Progenitor cell of endocrine pancreas (in vitro differentiated cells): Measurements from ENCODE around the gene GLI2. TPM values are rescaled to one million over a fixed set of nuclear protein-coding genes. Genes with fewer than 3 reads are reported as not detected.

Experiments used
- DNase-seq: peaks from one replicate; pipeline ENCODE4 v3.0.0; 2021; ENCODE audit warnings: low spot score; ENCODE audit not compliant: unreplicated experiment
- H3K27ac Mint-ChIP-seq: 2 replicates; pipeline ENCODE4 v1.8.0; 2021; ENCODE audit warnings: mild to moderate bottlenecking, moderate library complexity, mixed read lengths
- H3K27me3 Mint-ChIP-seq: 2 replicates; pipeline ENCODE4 v1.8.0; 2021; ENCODE audit warnings: mixed read lengths
- H3K36me3 Mint-ChIP-seq: 2 replicates; pipeline ENCODE4 v1.8.0; 2022; ENCODE audit warnings: mixed read lengths; ENCODE audit not compliant: insufficient read depth
- H3K4me1 Mint-ChIP-seq: 2 replicates; pipeline ENCODE4 v1.8.0; 2021; ENCODE audit warnings: low read depth, mixed read lengths
- H3K4me3 Mint-ChIP-seq: 2 replicates; pipeline ENCODE4 v1.8.0; 2021; ENCODE audit warnings: low read depth, mild to moderate bottlenecking, moderate library complexity, mixed read lengths
- H3K9me3 Mint-ChIP-seq: 2 replicates; pipeline ENCODE4 v1.8.0; 2021; ENCODE audit warnings: low read depth, mixed read lengths
- total RNA-seq: library from RNA; stranded (reverse); gene quantifications from 2 replicates; pipeline ENCODE4 v1.2.1, GENCODE V29; 2021
- TF ChIP-seq, protein P1 (sequence below): fragments of 200-600 bp; sonication (generic); IDR thresholded peaks from one replicate; pipeline ENCODE4 v1.5.0; 2021; ENCODE audit warnings: antibody characterized with exemption, mild to moderate bottlenecking; ENCODE audit not compliant: unreplicated experiment

Gene GLI2
- total RNA-seq, 1 donor from 2014 or later = 2.3 TPM

DNA sequence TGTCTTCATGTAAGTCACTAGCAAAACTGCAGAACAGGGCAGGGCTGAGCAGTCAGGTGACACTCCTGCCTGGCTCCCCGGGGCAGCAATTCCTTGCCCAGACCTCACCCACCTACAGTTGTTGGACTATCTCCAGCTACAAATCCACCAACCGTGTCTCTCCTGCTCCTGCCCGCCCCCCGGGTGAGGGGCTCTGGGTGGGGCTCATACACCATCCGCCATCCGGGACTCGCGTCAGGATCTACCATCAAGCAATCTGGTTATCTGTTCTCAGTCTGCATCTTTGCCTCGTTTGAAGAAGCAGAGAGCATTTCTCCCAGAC is 13.5 kb upstream of the GLI2 start:
- H3K4me3 Mint-ChIP-seq = no peak overlapping the region
- peaks cover 5% of the 10 kb centered on the region for H3K4me1 Mint-ChIP-seq
- H3K9me3 Mint-ChIP-seq = peaks cover 19% of the 10 kb centered on the region
- peaks cover 42% of the 10 kb centered on the region for H3K27me3 Mint-ChIP-seq
- H3K27ac Mint-ChIP-seq = no peak overlapping the region
- H3K36me3 Mint-ChIP-seq = no peaks in the 10 kb centered on the region
- no peak for DNase-seq
- TF ChIP-seq, protein P1, sequence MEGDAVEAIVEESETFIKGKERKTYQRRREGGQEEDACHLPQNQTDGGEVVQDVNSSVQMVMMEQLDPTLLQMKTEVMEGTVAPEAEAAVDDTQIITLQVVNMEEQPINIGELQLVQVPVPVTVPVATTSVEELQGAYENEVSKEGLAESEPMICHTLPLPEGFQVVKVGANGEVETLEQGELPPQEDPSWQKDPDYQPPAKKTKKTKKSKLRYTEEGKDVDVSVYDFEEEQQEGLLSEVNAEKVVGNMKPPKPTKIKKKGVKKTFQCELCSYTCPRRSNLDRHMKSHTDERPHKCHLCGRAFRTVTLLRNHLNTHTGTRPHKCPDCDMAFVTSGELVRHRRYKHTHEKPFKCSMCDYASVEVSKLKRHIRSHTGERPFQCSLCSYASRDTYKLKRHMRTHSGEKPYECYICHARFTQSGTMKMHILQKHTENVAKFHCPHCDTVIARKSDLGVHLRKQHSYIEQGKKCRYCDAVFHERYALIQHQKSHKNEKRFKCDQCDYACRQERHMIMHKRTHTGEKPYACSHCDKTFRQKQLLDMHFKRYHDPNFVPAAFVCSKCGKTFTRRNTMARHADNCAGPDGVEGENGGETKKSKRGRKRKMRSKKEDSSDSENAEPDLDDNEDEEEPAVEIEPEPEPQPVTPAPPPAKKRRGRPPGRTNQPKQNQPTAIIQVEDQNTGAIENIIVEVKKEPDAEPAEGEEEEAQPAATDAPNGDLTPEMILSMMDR = no peak

DNA sequence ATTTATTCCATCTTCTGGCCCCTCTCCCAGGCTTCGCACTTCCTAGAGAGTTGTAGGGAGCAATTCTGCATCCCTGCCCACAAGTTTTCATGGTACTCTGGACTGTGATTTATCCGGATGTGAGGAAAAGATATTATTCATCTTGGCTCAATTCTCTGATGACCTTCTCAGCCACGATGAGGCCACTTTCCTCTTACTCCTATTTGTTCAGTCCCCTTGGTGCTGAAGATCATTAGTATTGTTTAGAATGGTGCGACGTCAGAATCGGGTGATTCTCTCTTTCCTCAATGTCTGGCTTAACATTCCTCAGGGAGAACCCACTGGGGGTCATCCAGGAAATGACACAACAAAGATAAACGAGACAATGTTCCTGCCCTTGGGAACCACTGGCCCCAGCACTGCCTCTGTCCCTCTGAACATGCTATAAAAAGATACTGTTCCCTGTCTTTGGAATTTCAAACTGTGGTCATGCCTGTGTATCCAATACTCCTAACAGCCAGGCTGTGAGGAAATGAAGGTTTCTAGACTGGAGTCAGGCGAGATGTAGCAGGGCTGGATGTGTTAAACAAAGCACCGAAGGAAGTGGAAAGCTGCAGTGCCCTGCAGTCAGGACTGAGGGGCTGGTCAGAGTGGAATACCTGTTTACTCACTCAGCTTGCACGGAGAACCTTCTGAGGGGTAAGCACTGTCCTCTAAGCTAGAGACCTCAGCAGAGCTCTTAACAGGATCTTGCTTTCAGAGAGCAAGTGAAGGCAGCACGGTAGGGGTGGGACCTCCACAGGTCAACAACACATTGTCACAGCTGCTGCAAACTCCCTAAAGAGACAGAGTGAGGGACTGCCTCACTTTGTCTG is 12.9 kb upstream of the GLI2 start:
- no peak overlapping the region for H3K27ac Mint-ChIP-seq
- H3K9me3 Mint-ChIP-seq = peaks cover 19% of the 10 kb centered on the region
- DNase-seq = no peak
- peaks cover 41% of the 10 kb centered on the region for H3K27me3 Mint-ChIP-seq
- H3K4me1 Mint-ChIP-seq = peaks cover 5% of the 10 kb centered on the region
- H3K36me3 Mint-ChIP-seq = no peaks in the 10 kb centered on the region
- TF ChIP-seq, protein P1 = no peak
- H3K4me3 Mint-ChIP-seq = no peak overlapping the region

DNA sequence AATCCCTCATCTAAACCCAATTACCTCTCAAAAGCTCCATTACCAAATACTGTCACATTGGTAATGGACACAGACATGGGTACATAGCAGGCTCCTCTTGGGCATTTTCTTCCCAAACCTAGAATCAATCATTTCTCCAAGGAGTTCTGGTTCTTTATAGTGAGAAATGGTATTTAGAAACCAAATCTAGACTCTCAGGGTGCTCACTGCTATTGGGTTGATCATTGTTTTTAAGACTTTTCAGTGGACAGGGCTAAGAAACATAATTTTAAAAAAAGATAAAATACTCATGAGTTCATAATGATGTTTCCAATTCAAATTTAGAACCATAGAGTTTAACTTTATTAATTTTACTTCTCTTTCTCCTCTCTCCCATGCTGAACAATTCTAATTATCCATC is 9.4 kb upstream of the GLI2 start:
- TF ChIP-seq, protein P1 = no peak
- Mint-ChIP-seq H3K36me3 (no peaks in the 10 kb centered on the region), H3K4me3 (no peak overlapping the region), H3K27ac (no peak overlapping the region), H3K4me1 (peaks cover 5% of the 10 kb centered on the region), H3K9me3 (peaks cover 19% of the 10 kb centered on the region), H3K27me3 (peaks cover 44% of the 10 kb centered on the region)
- no peak for DNase-seq

DNA sequence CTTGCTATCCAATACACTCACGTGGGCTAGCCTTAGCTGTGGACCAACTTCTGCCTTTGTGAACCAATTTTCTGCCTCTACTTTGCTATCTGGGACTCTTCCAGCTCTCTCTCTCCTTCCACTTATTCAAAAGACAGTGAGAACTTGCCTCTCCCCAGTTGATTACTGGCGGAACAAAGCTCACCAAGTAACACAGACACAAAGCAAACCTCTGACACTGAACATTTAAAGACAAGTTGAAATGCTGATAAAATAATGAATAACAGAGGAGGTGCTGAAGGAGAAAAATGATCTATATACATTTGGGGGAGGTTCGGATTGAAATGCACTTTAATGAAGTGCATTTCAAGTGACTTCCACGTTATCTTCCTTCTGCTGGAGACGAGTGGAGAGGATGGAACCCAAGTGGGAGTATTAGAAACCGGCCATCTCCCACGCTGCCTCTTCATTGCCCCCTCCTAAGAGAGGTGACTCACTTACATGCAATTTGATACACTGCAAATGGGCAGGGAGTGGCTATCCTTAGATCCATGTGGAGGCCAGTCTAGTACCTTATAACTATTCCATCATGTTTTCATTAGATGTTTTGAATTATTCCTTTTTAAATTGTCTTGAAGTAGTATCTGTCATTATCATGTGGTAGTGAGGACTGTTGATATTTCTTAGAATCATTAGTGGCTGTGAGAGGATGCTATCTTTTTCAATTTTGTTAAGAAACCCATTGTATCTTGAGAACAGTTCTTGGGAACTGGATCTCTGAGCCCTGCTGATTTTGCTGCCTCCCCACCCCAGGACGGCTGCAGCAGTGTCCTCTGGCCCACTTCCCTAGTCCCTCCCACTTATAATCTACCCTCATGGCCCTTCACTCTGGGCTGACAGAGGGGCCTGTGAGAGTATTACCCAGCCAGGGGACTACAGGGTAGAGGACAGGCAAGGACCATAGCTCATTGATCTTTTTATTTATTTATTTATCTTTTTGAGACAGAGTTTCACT is 6.0 kb upstream of the GLI2 start:
- Mint-ChIP-seq H3K4me3 (no peak overlapping the region), H3K9me3 (peaks cover 11% of the 10 kb centered on the region), H3K27me3 (peaks cover 56% of the 10 kb centered on the region), H3K36me3 (no peaks in the 10 kb centered on the region), H3K27ac (no peak overlapping the region), H3K4me1 (no peaks in the 10 kb centered on the region)
- no peak for DNase-seq
- TF ChIP-seq, protein P1 = no peak

DNA sequence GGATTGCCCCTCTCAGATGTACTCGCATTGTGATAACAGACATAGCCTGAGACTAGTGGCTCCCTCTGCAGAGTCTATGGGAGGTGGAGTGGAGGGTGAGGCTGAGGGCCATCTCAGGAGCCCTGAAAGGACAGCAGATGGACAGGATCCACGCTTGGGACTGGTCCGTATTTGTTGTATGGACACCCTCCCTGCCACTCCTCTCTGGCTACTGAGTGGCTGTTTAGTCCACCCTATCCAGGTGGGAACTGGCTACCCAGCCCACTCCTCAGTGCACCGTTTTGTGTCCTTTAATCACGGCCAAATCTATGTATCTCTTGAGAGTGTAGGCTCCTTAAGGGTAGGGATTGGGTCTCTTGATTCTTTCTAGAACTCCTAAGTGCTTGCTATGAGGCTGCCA is 4.5 kb upstream of the GLI2 start:
- TF ChIP-seq, protein P1 = no peak
- Mint-ChIP-seq H3K27me3 (peaks cover 58% of the 10 kb centered on the region), H3K4me3 (no peak overlapping the region), H3K9me3 (peaks cover 5% of the 10 kb centered on the region), H3K27ac (no peak overlapping the region), H3K4me1 (no peaks in the 10 kb centered on the region), H3K36me3 (no peaks in the 10 kb centered on the region)
- no peak for DNase-seq
